ENCODE results near the gene GALE. TPM values are rescaled to one million over a fixed set of nuclear protein-coding genes. Genes with fewer than 3 reads are reported as not detected.
"Not testable (repeated sequence)": the region's sequence is repeated elsewhere in the genome, so short reads cannot be mapped to it uniquely, and the experiment has no call there.

Gene GALE
- total and polyA plus RNA-seq, 2 donors (not counting 3 experiments of a cell fraction or from before 2014, with no cell fraction given): 42.9 to 64.7 TPM

GRCh38 chr1:23784846-23785245, 15.7 kb downstream of the GALE start:
- no peaks in the 10 kb centered on the region for H3K9me3 ChIP-seq (replicated peaks; ENCODE audit: control insufficient read depth, insufficient read depth, low read length)
- no peak overlapping the region for H3K4me3 ChIP-seq (replicated peaks in 1 of 3; ENCODE audit: insufficient read depth in 1 of 3, low read depth in 1 of 3, low read length in 3 of 3)
- H3K79me2 ChIP-seq (ENCODE audit: control insufficient read depth, insufficient read depth, low read length): peaks cover 24% of the 10 kb centered on the region
- ChIA-PET CTCF (interaction anchor here (2.3 kb wide), 1 partner anchor 13 kb away, joined by 9 read pairs; no protein-coding TSS in a partner anchor), POLR2A (interaction anchor here (0.6 kb wide), 1 partner anchor 434 kb away, joined by 4 read pairs; no protein-coding TSS in a partner anchor)
- BruUV-seq (replicated peaks): no TSS peak
- H3K36me3 ChIP-seq (ENCODE audit: control insufficient read depth in 2 of 2, extremely low read depth in 1 of 2, insufficient read depth in 2 of 2, low read length in 2 of 2): peaks cover 12% of the 10 kb centered on the region in 2 experiments
- no peak for TF ChIP-seq GATA2 (IDR thresholded peaks at IDR 0.05; ENCODE audit: insufficient read depth, insufficient read length, low read depth, low read length)
- no peak for TF ChIP-seq EZH2 (IDR thresholded peaks at IDR 0.05; ENCODE audit: borderline replicate concordance, low read depth, low read length, severe bottlenecking)
- no peak for TF ChIP-seq FOS (IDR thresholded peaks at IDR 0.05; ENCODE audit: borderline replicate concordance, insufficient read depth, low read length)
- TF ChIP-seq MYC (IDR thresholded peaks at IDR 0.05; ENCODE audit: low read depth, low read length): no peak
- no peak for TF ChIP-seq JUN (IDR thresholded peaks at IDR 0.05; ENCODE audit: borderline replicate concordance, insufficient read depth, insufficient read length, low read depth)
- no peak for TF ChIP-seq CTCF (IDR thresholded peaks at IDR 0.05; ENCODE audit: extremely low read depth in 1 of 2, insufficient read depth in 1 of 2, low read depth in 1 of 2, low read length in 2 of 2)
- DNase-seq (ENCODE audit: low read depth, low spot score) (no peak), FAIRE-seq (no peak)
- H3K27me3 ChIP-seq (ENCODE audit: control insufficient read depth in 2 of 2, insufficient read depth in 2 of 2, low read length in 2 of 2): no peaks in the 10 kb centered on the region
- no peaks in the 10 kb centered on the region for H4K20me1 ChIP-seq (replicated peaks; ENCODE audit: control insufficient read depth, extremely low read depth, insufficient read depth, low read length)
- no peak overlapping the region for H3K4me2 ChIP-seq (ENCODE audit: insufficient read depth, low read length)
- intact Hi-C loops (cut with micrococcal nuclease): no loop called here
- no peaks in the 10 kb centered on the region for H3K9me1 ChIP-seq (replicated peaks; ENCODE audit: control insufficient read depth, extremely low read depth, insufficient read depth, low read length)
- peaks cover 13% of the 10 kb centered on the region for H3K4me1 ChIP-seq (ENCODE audit: control insufficient read depth, extremely low read depth, insufficient read depth, low read length)
- H3K27ac ChIP-seq (ENCODE audit: insufficient read depth, low read depth, low read length): no peak overlapping the region
- H2AFZ ChIP-seq (ENCODE audit: low read depth, low read length): no peak overlapping the region
- H3K9ac ChIP-seq (replicated peaks; ENCODE audit: extremely low read depth, insufficient read depth, low read length): no peak overlapping the region
- dilution Hi-C loops (cut with MboI; ENCODE audit: extremely low pct_ligation_motif_present, low sequenced_read_pairs): no loop called here

GRCh38 chr1:23783141-23783540, 17.4 kb downstream of the GALE start:
- H3K27me3 ChIP-seq (ENCODE audit: control insufficient read depth in 2 of 2, insufficient read depth in 2 of 2, low read length in 2 of 2); BruUV-seq (replicated peaks); POLR2A ChIA-PET; H3K4me3 ChIP-seq (replicated peaks in 1 of 3; ENCODE audit: insufficient read depth in 1 of 3, low read depth in 1 of 3, low read length in 3 of 3); H3K9me3 ChIP-seq (replicated peaks; ENCODE audit: control insufficient read depth, insufficient read depth, low read length); intact Hi-C loops (cut with micrococcal nuclease); H3K4me2 ChIP-seq (ENCODE audit: insufficient read depth, low read length); DNase-seq (ENCODE audit: low read depth, low spot score); H2AFZ ChIP-seq (ENCODE audit: low read depth, low read length); H3K9ac ChIP-seq (replicated peaks; ENCODE audit: extremely low read depth, insufficient read depth, low read length); H3K27ac ChIP-seq (ENCODE audit: insufficient read depth, low read depth, low read length); H4K20me1 ChIP-seq (replicated peaks; ENCODE audit: control insufficient read depth, extremely low read depth, insufficient read depth, low read length); FAIRE-seq; H3K9me1 ChIP-seq (replicated peaks; ENCODE audit: control insufficient read depth, extremely low read depth, insufficient read depth, low read length); dilution Hi-C loops (cut with MboI; ENCODE audit: extremely low pct_ligation_motif_present, low sequenced_read_pairs): not testable (repeated sequence)
- peaks cover 12% of the 10 kb centered on the region in 2 experiments for H3K36me3 ChIP-seq (ENCODE audit: control insufficient read depth in 2 of 2, extremely low read depth in 1 of 2, insufficient read depth in 2 of 2, low read length in 2 of 2)
- CTCF ChIA-PET: interaction anchor here (2.3 kb wide), 1 partner anchor 11 kb away, joined by 9 read pairs; no protein-coding TSS in a partner anchor
- H3K79me2 ChIP-seq (ENCODE audit: control insufficient read depth, insufficient read depth, low read length): peaks cover 39% of the 10 kb centered on the region
- H3K4me1 ChIP-seq (ENCODE audit: control insufficient read depth, extremely low read depth, insufficient read depth, low read length): peaks cover 17% of the 10 kb centered on the region

Measured in endothelial cell of umbilical vein (primary cell).